GM21381 (cell line): ENCODE measurements around the gene PCDHGA2.
A peak's percentile ranks its signal among the peaks of the same experiment; 100 is the strongest.
"Not testable (repeated sequence)": the region's sequence is repeated elsewhere in the genome, so short reads cannot be mapped to it uniquely, and the experiment has no call there.

Source experiments
- ATAC-seq: cut with Tn5 transposase; IDR thresholded peaks from one replicate; pipeline ENCODE4 v1.9.1; 2021; ENCODE audit warnings: mild to moderate bottlenecking, moderate library complexity; ENCODE audit not compliant: unreplicated experiment

PCDHGA2 gene

GRCh38 chr5:141338538-141339306 is at the start of gene PCDHGA2:
Gene PCDHGA2 (plus strand): TSS chr5:141338760.
- ATAC-seq = no peak

DNA sequence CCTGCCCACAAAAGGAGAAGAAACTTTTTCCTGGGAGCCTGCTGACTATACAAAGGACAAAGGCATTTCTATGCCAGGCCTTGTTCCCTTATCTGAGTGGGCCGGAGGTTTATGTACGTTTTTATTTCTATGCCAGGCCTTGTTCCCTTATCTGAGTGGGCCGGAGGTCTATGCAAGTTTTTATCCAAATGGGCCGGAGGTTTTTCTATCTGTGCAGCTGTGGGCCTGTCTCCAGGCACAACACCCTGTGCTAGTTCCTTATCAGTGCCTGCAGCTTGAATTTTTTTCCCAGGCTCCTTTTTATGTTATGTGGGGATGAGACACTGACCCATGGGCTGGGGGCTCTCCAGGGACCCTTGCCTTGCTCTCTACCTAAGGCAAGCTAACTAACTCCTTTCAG is 40.2 kb upstream of the PCDHGA2 start:
- ATAC-seq = no peak

DNA sequence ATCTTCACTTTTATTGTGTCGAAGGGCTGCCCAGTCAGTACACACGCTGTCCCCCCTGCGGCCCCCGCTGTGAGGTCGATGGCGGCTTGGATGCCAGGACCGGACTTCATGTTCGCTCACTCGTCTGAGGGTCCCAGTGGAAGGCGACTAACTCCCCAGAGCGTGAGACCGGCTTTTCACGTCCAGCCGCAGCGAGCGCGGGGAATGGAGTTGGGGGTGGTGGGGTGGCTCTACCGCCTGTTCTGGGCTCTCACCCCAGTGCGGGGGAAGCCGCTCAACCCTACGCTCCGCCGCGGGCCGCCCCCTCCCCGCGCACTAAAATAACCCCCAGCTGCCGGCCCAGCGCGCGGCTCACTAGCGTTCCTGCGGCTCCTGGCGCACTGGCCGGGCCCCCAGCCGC is 34.8 kb upstream of the PCDHGA2 start, which contains the start of gene SLC25A2:
Gene SLC25A2 (minus strand): TSS at position 294 of the 400 bp plus-strand sequence. CDS start 184 bp downstream, at position 110.
- no peak for ATAC-seq

- ATAC-seq = no peak
These were observed 31.9 kb upstream of the PCDHGA2 start for GRCh38 chr5:141306630-141307029.

- no peak for ATAC-seq
These were observed 24.8 kb upstream of the PCDHGA2 start for GRCh38 chr5:141313711-141314110.

DNA sequence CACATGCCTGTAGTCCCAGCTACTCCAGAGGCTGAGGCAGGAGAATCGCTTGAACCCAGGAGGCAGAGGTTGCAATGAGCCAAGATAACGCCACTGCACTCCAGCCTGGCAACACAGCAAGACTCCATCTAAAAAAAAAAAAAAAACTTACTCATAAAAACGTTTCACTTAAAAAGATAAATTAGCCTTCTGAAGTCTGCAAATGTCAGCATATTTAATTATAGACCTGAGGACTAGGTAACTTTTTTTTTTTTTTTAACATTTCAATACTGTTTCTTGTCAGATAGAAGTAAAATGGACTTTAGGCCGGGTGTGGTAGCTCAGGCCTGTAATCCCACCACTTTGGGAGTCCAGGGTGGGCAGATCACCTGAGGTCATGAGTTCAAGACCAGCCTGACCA is 21.6 kb upstream of the PCDHGA2 start:
- ATAC-seq = not testable (repeated sequence)

- no peak for ATAC-seq
These were observed 19.4 kb upstream of the PCDHGA2 start for GRCh38 chr5:141319202-141319601.

DNA sequence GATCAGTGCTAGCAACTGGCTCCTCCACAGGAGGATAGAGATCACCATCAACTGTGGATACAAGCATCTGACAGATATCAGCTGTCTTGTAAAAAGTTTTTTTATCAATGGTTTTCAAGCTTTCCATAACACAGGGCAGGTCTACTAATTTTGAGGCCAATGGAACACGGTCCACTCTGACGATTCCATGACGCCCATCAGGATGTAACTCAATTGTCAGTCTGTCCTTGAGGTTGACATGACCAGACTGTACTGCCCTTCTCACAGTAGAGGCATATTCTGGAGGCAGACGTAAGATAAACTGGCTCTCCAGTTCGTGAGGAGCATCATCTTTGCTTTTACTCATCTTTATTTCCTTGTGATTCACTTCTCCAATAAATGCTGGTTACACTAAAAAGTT is 18.9 kb upstream of the PCDHGA2 start:
- ATAC-seq = no peak

DNA sequence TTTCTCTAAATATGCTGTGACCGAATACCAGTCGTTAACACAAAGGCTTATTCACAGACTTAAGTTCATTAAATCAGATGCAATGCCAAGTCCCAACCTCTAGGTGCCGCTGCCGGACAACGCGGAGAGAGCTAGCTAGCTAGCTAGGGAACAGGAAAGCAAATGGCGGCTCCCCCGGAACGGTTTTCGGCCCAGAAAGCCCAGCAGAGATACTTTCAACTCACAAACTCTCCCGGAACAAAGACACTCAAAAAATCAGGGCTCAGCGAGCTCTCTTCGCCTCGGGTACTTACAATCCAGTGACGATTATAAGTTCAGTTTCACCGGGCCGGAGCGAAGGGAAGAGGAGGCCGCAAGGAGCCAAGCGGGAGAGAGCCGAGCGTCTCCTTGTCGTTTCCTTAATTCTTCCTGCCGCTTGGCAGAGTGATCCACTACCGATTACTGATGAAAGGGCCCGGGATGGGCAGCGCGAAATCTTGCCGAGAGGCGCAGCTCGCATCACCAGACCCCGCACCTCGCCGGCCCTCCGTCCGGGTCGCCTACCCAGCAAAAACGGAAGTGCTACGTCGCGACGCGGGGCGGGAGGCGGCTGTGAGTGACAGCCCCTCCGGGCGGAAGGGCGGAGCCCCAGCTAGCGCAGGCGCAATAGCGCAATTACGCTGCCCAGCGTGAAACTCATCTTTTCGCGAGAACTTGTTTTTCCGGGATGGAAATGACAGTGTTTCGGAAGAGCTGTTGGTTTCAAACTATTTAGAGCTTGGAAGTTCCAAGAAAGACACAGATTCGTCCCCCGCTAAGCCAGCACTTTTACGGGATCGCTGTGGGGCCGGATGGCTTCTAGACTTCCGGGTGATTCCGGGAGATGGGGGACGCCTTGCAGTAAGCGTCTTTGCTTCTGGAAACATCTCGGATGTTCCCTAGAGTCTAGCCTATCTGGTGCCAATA is 18.1 kb upstream of the PCDHGA2 start, which contains the start of gene TAF7:
Gene TAF7 (minus strand): TSS at position 560 of the 945 bp plus-strand sequence. CDS start 740 bp downstream, outside the sequence.
- peak; percentile 95 for ATAC-seq

- ATAC-seq = no peak
These were observed 16.3 kb upstream of the PCDHGA2 start for GRCh38 chr5:141322261-141322660.

DNA sequence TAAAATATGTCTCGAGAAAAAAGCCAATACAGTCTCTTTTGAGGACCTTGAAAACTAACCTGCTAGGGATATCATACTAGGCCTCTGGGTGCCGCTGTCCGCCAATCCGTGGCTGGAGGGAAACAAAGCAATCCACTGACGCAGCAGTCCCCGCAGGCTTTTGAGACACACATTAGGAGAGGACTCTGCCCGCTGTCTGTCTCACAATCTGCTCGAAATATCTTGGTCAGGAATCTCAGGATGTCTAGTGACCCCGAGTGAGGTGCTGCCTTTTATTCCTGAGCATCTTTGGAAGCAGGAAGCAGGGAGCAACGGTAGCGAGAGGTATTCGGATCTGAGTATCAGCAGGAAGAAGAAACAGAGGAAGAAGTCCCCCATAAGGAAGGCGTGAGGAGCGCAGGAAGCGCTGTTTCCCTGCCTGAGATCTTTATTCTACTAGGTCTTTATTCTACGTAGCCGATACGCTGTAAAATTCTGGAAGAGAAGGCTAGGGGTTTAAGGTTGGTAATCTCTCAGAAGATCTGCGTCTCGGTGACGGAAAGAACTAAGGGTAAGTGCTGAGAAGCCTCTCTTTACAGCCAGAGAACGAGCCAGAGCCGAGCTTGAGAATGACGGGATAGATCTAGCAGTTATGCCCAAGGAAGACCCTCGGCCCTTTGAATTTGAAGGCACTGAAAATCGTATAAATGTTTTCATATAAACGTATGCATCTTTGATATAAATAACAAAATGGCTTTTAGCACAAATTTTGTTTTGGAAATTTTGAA is 12.3 kb upstream of the PCDHGA2 start:
- peak; percentile 56 for ATAC-seq

GRCh38 chr5:141328231-141328630 is 10.3 kb upstream of the PCDHGA2 start:
- ATAC-seq = no peak

DNA sequence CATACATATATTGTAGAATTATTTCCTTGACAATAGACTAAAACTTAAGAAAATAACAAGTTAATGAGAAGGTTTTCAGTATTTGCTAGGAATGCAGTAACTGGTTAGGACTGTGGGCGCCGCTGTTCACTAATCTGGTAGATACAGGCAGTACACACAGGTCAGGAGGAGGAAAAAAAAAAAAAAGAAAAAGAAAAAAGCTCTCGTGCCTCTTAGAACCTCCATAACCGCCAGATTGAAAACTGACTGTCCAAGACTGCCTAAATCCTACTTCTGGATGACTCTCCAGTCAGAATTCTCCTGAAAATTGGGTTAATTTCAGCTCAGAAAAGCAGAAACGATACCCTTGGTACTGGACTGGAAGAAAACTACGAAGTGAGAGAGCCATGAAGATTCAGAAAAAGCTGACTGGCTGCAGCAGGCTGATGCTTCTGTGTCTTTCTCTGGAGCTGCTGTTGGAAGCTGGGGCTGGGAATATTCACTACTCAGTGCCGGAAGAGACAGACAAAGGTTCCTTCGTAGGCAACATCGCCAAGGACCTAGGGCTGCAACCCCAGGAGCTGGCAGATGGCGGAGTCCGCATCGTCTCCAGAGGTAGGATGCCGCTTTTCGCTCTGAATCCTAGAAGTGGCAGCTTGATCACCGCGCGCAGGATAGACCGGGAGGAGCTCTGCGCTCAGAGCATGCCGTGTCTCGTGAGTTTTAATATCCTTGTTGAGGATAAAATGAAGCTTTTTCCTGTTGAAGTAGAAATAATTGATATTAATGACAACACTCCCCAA is 8.1 kb upstream of the PCDHGA2 start, which contains the start of gene PCDHGA1:
Gene PCDHGA1 (plus strand): TSS at position 216 of the 782 bp plus-strand sequence.
- no peak for ATAC-seq

GRCh38 chr5:141332571-141332970 is 6.0 kb upstream of the PCDHGA2 start:
- ATAC-seq = not testable (repeated sequence)

DNA sequence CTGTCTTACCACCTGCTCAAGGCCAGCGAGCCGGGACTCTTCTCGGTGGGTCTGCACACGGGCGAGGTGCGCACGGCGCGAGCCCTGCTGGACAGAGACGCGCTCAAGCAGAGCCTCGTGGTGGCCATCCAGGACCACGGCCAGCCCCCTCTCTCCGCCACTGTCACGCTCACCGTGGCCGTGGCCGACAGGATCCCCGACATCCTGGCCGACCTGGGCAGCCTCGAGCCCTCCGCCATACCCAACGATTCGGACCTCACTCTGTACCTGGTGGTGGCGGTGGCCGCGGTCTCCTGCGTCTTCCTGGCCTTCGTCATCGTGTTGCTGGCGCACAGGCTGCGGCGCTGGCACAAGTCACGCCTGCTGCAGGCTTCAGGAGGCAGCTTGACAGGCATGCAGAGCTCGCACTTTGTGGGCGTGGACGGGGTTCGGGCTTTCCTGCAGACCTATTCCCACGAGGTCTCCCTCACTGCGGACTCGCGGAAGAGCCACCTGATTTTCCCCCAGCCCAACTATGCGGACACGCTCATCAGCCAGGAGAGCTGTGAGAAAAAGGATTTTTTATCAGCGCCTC is 2.3 kb downstream of the PCDHGA2 start:
- ATAC-seq = not testable (repeated sequence)

DNA sequence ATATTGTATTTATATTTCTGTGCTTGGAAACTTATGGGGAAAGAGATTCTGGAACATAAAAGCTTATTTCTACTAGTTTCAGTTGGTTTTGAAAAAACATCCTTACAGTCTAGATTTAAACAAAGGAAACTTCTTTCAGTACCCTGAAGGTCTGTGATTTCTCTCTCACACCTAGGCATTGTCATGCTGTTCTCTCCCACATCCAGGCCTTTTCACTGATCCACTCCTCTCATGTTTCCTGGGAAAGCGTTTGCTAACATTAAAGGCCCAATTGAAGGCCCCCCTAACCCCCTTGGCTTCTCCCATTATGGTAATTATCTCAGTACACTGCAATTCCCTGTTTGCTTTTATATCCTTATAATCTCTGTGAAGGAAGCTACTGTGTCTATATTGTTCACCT is 4.2 kb downstream of the PCDHGA2 start:
- no peak for ATAC-seq

- ATAC-seq = no peak
These were observed 4.8 kb downstream of the PCDHGA2 start, which contains the start of gene PCDHGA3 for GRCh38 chr5:141343242-141343952. Gene PCDHGA3 (plus strand): TSS chr5:141343829. CDS start chr5:141344034, 205 bp downstream.

GRCh38 chr5:141343953-141344463 is 5.4 kb downstream of the PCDHGA2 start:
- no peak for ATAC-seq

GRCh38 chr5:141345327-141345726 is 6.8 kb downstream of the PCDHGA2 start:
- no peak for ATAC-seq
